Measurements from ENCODE around the gene CAPN13. TPM values are rescaled to one million over a fixed set of nuclear protein-coding genes. Genes with fewer than 3 reads are reported as not detected.
A peak's percentile ranks its signal among the peaks of the same experiment; 100 is the strongest.

CAPN13 gene
- total RNA-seq, 6 donors from 2014 or later, result 9.4 to 46.1 (median 17.5) TPM

DNA sequence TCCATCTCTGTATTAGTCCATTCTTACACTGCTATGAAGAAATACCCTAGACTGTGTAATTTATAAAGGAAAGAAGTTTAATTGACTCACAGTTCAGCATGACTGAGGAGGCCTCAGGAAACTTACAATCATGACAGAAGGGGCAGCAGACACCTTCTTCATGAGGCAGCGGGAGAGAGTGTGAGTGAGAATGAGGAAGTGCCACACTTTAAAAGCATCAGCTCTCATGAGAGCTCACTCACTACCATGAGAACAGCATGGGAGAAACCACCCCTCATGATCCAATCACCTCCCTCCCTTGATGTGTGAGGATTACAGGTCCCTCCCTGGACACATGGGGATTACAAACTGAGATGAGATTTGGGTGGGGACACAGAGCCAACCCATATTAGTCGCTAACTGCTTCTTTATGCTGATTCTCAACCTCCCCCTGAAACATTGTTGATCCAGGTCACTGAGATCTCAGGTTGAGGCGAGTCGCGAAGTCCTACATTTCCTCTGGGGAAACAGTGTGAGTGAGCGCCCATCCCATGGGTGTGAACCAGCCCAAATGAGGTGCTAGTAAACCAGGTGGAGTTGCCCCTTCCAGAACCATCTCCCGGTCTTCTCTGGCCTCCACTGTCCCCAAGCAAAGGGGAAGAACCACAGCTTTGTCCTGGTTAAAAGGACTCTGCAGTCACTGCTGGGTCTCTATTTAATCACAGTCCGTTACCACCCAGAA is 123.8 kb downstream of the CAPN13 start:
- H3K36me3 ChIP-seq, result no peaks in the 10 kb centered on the region
- no peaks in the 10 kb centered on the region for H3K4me1 ChIP-seq
- no peak overlapping the region for H3K27ac ChIP-seq
- TF ChIP-seq POLR2A (IDR thresholded peaks at IDR 0.05), result no peak
- TF ChIP-seq POLR2AphosphoS5 (IDR thresholded peaks at IDR 0.05), result no peak
- TF ChIP-seq CTCF (IDR thresholded peaks at IDR 0.05), result no peak
- no peak for TF ChIP-seq EP300 (IDR thresholded peaks at IDR 0.05)
- DNase-seq, result no peak
- no peaks in the 10 kb centered on the region for H3K9me3 ChIP-seq
- ATAC-seq (ENCODE audit: low FRiP score in 2 of 2), result no peak
- H3K27me3 ChIP-seq, result no peaks in the 10 kb centered on the region
- WGBS, 2 donors, result 90 to 92% methylated on average over 8 of the region's 8 CpGs
- H3K4me3 ChIP-seq, result no peak overlapping the region

DNA sequence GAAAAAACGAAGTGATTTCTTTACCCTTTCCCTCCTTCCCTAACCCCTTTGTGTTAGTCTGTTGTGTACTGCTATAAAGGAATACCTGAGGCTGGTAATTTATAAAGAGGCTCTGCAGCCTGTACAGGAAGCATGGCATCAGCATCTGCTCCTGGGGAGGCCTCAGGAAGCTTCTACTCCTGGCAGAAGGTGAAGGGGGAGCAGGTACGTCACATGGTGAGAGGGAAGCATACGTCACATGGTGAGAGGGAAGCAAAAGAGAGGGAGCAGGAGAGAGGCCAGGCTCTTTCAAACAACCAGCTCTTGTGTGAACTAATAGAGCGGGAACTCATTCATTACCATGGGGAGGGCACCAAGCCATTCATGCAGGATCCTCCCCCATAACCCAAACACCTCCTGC is 126.2 kb downstream of the CAPN13 start:
- Histone ChIP-seq H3K4me1 (no peaks in the 10 kb centered on the region), H3K4me3 (no peak overlapping the region), H3K9me3 (no peaks in the 10 kb centered on the region), H3K27ac (no peak overlapping the region), H3K36me3 (no peaks in the 10 kb centered on the region), H3K27me3 (no peaks in the 10 kb centered on the region)
- 80 to 92% methylated on average over 4 of the region's 4 CpGs for WGBS, 2 donors
- TF ChIP-seq POLR2AphosphoS5 (IDR thresholded peaks at IDR 0.05), result no peak
- no peak for TF ChIP-seq EP300 (IDR thresholded peaks at IDR 0.05)
- TF ChIP-seq CTCF (IDR thresholded peaks at IDR 0.05), result no peak
- no peak for TF ChIP-seq POLR2A (IDR thresholded peaks at IDR 0.05)
- DNase-seq (no peak), ATAC-seq (ENCODE audit: low FRiP score in 2 of 2) (no peak)

- no peak overlapping the region for H3K27ac ChIP-seq
- no peaks in the 10 kb centered on the region for H3K36me3 ChIP-seq
- ATAC-seq (ENCODE audit: low FRiP score in 2 of 2) (no peak), DNase-seq (no peak)
- no peak overlapping the region for H3K4me3 ChIP-seq
- TF ChIP-seq EP300 (IDR thresholded peaks at IDR 0.05) (no peak), POLR2AphosphoS5 (IDR thresholded peaks at IDR 0.05) (no peak), POLR2A (IDR thresholded peaks at IDR 0.05) (no peak), CTCF (IDR thresholded peaks at IDR 0.05) (no peak)
- no peaks in the 10 kb centered on the region for H3K27me3 ChIP-seq
- H3K4me1 ChIP-seq, result no peaks in the 10 kb centered on the region
- H3K9me3 ChIP-seq, result no peaks in the 10 kb centered on the region
- WGBS, 2 donors, result 92 to 100% methylated on average over 3 of the region's 3 CpGs
Measured at GRCh38 chr2:30680121-30680520, 127.1 kb downstream of the CAPN13 start.

- no peaks in the 10 kb centered on the region for H3K27me3 ChIP-seq
- no peaks in the 10 kb centered on the region for H3K4me1 ChIP-seq
- TF ChIP-seq POLR2AphosphoS5 (IDR thresholded peaks at IDR 0.05), result no peak
- TF ChIP-seq EP300 (IDR thresholded peaks at IDR 0.05), result no peak
- TF ChIP-seq POLR2A (IDR thresholded peaks at IDR 0.05), result no peak
- TF ChIP-seq CTCF (IDR thresholded peaks at IDR 0.05), result no peak
- ATAC-seq (ENCODE audit: low FRiP score in 2 of 2) (peak in 1 of 2 donors; percentile 49), DNase-seq (no peak)
- WGBS, 2 donors, result 80 to 88% methylated on average over 12 of the region's 12 CpGs
- peak overlapping the region in 1 of 4 donors; percentile 27 for H3K27ac ChIP-seq
- H3K36me3 ChIP-seq, result no peaks in the 10 kb centered on the region
- H3K4me3 ChIP-seq, result no peak overlapping the region
- H3K9me3 ChIP-seq, result no peaks in the 10 kb centered on the region
Measured at GRCh38 chr2:30679426-30680088, 127.7 kb downstream of the CAPN13 start.

All from upper lobe of left lung (tissue), 6 donors.